Astrocyte (in vitro differentiated cells and primary cell): ENCODE data around the gene MEIKIN. TPM values are rescaled to one million over a fixed set of nuclear protein-coding genes. Genes with fewer than 3 reads are reported as not detected.

ENCODE experiments used
- DNase-seq: peaks from one replicate; pipeline ENCODE4 v3.0.0-alpha.2; 2010; ENCODE audit warnings: low read depth
- FAIRE-seq: peaks from 2 replicates; lab custom pipeline; 2011; peaks lifted over from hg19 to GRCh38; lab: Jason Lieb, UNC
- H2AFZ ChIP-seq: 2 replicates; pipeline ENCODE4 v1.6.0; 2012; ENCODE audit warnings: low read depth, low read length, inconsistent platforms
- H3K27ac ChIP-seq: 2 replicates; pipeline ENCODE4 v1.5.1; 2011; ENCODE audit warnings: low read depth, low read length, inconsistent platforms
- H3K27me3 ChIP-seq: 2 replicates; pipeline ENCODE4 v1.6.0; 2011; ENCODE audit warnings: low read length, inconsistent platforms; ENCODE audit not compliant: insufficient read depth
- H3K36me3 ChIP-seq: 2 replicates; pipeline ENCODE4 v1.5.1; 2011; ENCODE audit warnings: low read length, inconsistent platforms; ENCODE audit not compliant: insufficient read depth
- H3K4me1 ChIP-seq: 2 replicates; pipeline ENCODE4 v1.5.1; 2011; ENCODE audit warnings: low read length, inconsistent platforms; ENCODE audit not compliant: insufficient read depth
- H3K4me2 ChIP-seq: 2 replicates; pipeline ENCODE4 v1.6.0; 2012; ENCODE audit warnings: low read length, inconsistent platforms
- H3K4me3 ChIP-seq: 2 replicates; pipeline ENCODE4 v1.5.1; 2011; ENCODE audit warnings: low read depth, mild to moderate bottlenecking, low read length, inconsistent platforms; ENCODE audit not compliant: insufficient read depth
- H3K79me2 ChIP-seq: 2 replicates; pipeline ENCODE4 v1.6.0; 2012; ENCODE audit warnings: mild to moderate bottlenecking, low read length, inconsistent platforms; ENCODE audit not compliant: insufficient read depth
- H3K9ac ChIP-seq: 2 replicates; pipeline ENCODE4 v1.6.0; 2012; ENCODE audit warnings: mild to moderate bottlenecking, low read length, inconsistent platforms
- H3K9me3 ChIP-seq: 2 replicates; pipeline ENCODE4 v1.5.1; 2012; ENCODE audit warnings: low read depth, mild to moderate bottlenecking, low read length, inconsistent platforms; ENCODE audit not compliant: insufficient read depth
- H4K20me1 ChIP-seq: 2 replicates; pipeline ENCODE4 v1.6.0; 2012; ENCODE audit warnings: low read length, inconsistent platforms; ENCODE audit not compliant: insufficient read depth
- H3K27ac Mint-ChIP-seq: one replicate; pipeline ENCODE4 v1.8.0; 2021; ENCODE audit warnings: mild to moderate bottlenecking, mixed read lengths; ENCODE audit not compliant: unreplicated experiment
- H3K27me3 Mint-ChIP-seq: one replicate; pipeline ENCODE4 v1.8.0; 2021; ENCODE audit warnings: low read depth, mixed read lengths; ENCODE audit not compliant: unreplicated experiment
- H3K36me3 Mint-ChIP-seq: one replicate; pipeline ENCODE4 v1.8.0; 2021; ENCODE audit warnings: low read depth, mixed read lengths; ENCODE audit not compliant: unreplicated experiment
- H3K4me1 Mint-ChIP-seq: one replicate; pipeline ENCODE4 v1.8.0; 2021; ENCODE audit warnings: low read depth, mixed read lengths; ENCODE audit not compliant: unreplicated experiment
- H3K4me3 Mint-ChIP-seq: one replicate; pipeline ENCODE4 v1.8.0; 2021; ENCODE audit warnings: mild to moderate bottlenecking, moderate library complexity, mixed read lengths; ENCODE audit not compliant: unreplicated experiment
- H3K9me3 Mint-ChIP-seq: one replicate; pipeline ENCODE4 v1.8.0; 2021; ENCODE audit warnings: mild to moderate bottlenecking, mixed read lengths; ENCODE audit not compliant: unreplicated experiment
- EZH2 ChIP-seq: IDR thresholded peaks from 2 replicates; pipeline ENCODE4 v1.6.1; 2012; ENCODE audit warnings: mild to moderate bottlenecking, low read length, inconsistent platforms; ENCODE audit not compliant: insufficient read depth
- total RNA-seq: library from RNA; stranded (reverse); gene quantifications from 2 replicates; pipeline ENCODE4 v1.2.1, GENCODE V29; 2021
- TF ChIP-seq, protein P1 (sequence below): IDR thresholded peaks from 2 replicates; pipeline ENCODE4 v1.5.1; 2011; ENCODE audit warnings: low read depth, mild to moderate bottlenecking, inconsistent platforms, low read length, moderate library complexity; ENCODE audit not compliant: insufficient read depth

Gene MEIKIN
- total RNA-seq, 1 donor from 2014 or later, result not detected

DNA sequence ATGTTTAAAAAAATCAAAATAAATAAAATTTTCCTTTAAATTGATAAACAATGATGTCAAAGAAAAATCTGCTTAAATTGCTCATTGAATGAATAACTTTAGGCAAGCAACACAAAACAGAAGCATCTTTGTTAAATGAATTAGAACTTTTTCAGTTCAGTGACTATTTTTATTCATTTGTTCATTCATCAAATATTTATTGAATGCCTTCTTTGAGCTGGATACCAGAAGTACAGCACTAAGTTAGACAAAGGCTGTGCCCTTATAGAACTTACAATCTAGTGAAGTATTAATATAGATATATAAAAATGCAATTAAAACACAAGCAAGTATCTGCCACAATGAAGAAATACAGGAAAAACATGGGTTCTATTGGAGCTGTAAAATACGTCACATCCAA lies 159.4 kb downstream of the MEIKIN start:
- Mint-ChIP-seq H3K27ac (no peak overlapping the region), H3K36me3 (peaks cover 7% of the 10 kb centered on the region), H3K9me3 (peaks cover 3% of the 10 kb centered on the region), H3K4me1 (peaks cover 3% of the 10 kb centered on the region), H3K4me3 (no peak overlapping the region), H3K27me3 (no peaks in the 10 kb centered on the region)
- Histone ChIP-seq H2AFZ (no peak overlapping the region), H4K20me1 (peaks cover 85% of the 10 kb centered on the region), H3K27me3 (no peaks in the 10 kb centered on the region), H3K4me3 (no peak overlapping the region), H3K9ac (no peak overlapping the region), H3K36me3 (peaks cover 2% of the 10 kb centered on the region), H3K27ac (no peak overlapping the region), H3K4me2 (no peak overlapping the region), H3K79me2 (peaks cover 97% of the 10 kb centered on the region), H3K4me1 (no peaks in the 10 kb centered on the region), H3K9me3 (no peaks in the 10 kb centered on the region)
- DNase-seq (no peak), FAIRE-seq (no peak)
- no peak for TF ChIP-seq EZH2
- TF ChIP-seq, protein P1, sequence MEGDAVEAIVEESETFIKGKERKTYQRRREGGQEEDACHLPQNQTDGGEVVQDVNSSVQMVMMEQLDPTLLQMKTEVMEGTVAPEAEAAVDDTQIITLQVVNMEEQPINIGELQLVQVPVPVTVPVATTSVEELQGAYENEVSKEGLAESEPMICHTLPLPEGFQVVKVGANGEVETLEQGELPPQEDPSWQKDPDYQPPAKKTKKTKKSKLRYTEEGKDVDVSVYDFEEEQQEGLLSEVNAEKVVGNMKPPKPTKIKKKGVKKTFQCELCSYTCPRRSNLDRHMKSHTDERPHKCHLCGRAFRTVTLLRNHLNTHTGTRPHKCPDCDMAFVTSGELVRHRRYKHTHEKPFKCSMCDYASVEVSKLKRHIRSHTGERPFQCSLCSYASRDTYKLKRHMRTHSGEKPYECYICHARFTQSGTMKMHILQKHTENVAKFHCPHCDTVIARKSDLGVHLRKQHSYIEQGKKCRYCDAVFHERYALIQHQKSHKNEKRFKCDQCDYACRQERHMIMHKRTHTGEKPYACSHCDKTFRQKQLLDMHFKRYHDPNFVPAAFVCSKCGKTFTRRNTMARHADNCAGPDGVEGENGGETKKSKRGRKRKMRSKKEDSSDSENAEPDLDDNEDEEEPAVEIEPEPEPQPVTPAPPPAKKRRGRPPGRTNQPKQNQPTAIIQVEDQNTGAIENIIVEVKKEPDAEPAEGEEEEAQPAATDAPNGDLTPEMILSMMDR, result no peak

DNA sequence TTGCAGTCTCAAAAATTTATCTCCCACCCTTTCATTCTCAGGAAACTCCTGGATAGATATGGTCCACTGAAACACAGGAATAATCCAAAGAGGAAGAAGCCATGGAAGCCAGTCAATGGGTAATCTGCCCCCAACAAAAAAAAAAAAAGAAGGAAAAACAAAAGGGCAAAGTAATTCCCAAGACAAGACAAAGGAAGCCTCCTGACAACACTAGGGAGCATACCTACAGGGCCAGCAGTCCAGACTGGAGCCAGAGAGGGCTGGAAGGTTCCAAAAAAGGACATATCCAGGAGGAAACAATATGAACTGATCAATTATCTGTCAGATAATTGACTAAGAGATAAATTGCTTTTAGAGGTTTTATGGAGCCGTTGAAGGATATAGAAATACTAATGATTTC lies 161.6 kb downstream of the MEIKIN start:
- no peak overlapping the region for H3K4me3 ChIP-seq
- H3K27me3 ChIP-seq, result no peaks in the 10 kb centered on the region
- no peak overlapping the region for H3K27ac ChIP-seq
- no peak overlapping the region for H3K9ac ChIP-seq
- no peak overlapping the region for H3K4me2 ChIP-seq
- Mint-ChIP-seq H3K27me3 (no peaks in the 10 kb centered on the region), H3K36me3 (peaks cover 7% of the 10 kb centered on the region), H3K4me1 (peaks cover 3% of the 10 kb centered on the region), H3K27ac (peak overlapping the region; percentile 26), H3K9me3 (peaks cover 3% of the 10 kb centered on the region), H3K4me3 (peak overlapping the region; percentile 13)
- no peaks in the 10 kb centered on the region for H3K36me3 ChIP-seq
- H4K20me1 ChIP-seq, result peaks cover 76% of the 10 kb centered on the region
- no peak for DNase-seq
- H3K4me1 ChIP-seq, result no peaks in the 10 kb centered on the region
- TF ChIP-seq, protein P1, result no peak
- no peak for TF ChIP-seq EZH2
- no peaks in the 10 kb centered on the region for H3K9me3 ChIP-seq
- peaks cover 96% of the 10 kb centered on the region for H3K79me2 ChIP-seq
- no peak overlapping the region for H2AFZ ChIP-seq
- FAIRE-seq, result no peak

DNA sequence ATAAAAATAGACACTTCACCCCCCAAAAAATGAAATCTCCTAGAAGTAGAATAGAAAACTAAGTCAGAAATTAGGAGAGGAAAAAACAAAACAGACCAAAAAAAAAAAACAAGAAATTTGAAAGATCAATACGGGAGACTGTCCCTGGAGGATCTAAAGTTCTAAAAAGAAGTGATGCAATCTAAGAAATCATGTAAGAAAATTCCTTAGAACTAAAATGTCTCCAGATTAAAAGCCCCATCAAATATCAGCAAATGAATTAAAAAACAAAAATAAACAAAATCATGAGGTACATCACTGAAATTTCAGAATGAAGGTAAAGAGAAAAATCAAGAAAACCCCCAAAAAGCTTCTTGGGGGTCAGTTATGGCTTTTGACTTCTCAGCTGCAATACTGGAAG lies 162.1 kb downstream of the MEIKIN start:
- Histone ChIP-seq H3K4me1 (no peaks in the 10 kb centered on the region), H3K27ac (no peak overlapping the region), H3K4me2 (no peak overlapping the region), H3K27me3 (no peaks in the 10 kb centered on the region), H2AFZ (no peak overlapping the region), H3K79me2 (peaks cover 90% of the 10 kb centered on the region), H3K9ac (no peak overlapping the region), H3K9me3 (no peaks in the 10 kb centered on the region), H4K20me1 (peaks cover 71% of the 10 kb centered on the region), H3K4me3 (no peak overlapping the region), H3K36me3 (no peaks in the 10 kb centered on the region)
- Mint-ChIP-seq H3K27me3 (no peaks in the 10 kb centered on the region), H3K9me3 (peaks cover 3% of the 10 kb centered on the region), H3K36me3 (peaks cover 7% of the 10 kb centered on the region), H3K27ac (no peak overlapping the region), H3K4me3 (no peak overlapping the region), H3K4me1 (peaks cover 3% of the 10 kb centered on the region)
- no peak for TF ChIP-seq EZH2
- TF ChIP-seq, protein P1, result no peak
- DNase-seq, result no peak
- FAIRE-seq, result no peak
